ENCODE results near the gene TATDN3. TPM values are rescaled to one million over a fixed set of nuclear protein-coding genes. Genes with fewer than 3 reads are reported as not detected.

TATDN3 gene
- total and polyA plus RNA-seq, 2 of the 4 experiments (the other 2 are of a cell fraction): 4.9 to 12.0 TPM

DNA sequence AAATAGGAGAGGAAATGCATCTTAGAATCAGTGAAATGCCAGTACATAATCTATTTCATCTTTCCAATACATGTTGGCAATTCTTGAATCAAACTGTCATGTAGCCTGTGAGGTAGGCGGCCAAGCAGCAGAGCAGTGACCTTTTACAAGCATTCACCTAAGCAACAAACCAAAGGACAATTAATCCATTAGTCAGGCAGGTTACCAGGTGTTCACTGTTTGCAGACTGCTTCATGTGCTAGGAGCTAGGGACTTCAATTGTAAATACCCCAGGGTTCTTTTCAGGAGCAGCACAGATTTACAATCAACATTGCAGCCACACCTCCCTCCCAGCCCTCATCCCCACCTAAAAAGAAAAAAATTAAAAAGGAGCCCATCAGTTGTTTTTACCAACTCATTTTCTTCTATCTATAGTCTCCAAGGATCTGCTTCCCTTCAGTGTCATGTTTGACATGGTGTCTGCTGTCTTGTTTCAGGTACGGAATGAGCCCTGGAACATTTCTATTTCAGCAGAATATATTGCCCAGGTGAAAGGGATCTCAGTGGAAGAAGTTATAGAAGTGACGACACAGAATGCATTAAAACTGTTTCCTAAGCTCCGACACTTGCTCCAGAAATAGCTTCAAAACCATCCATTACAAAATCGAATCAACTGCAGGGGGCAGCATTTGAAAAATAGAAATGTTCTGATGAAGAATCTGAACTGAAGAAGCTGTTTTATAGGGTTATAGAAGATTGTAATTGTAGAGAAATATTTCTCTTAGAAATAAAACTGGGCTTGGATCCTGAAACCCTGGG lies 23.0 kb downstream of the TATDN3 start:
- Histone ChIP-seq H2BK5ac (ENCODE audit: low read depth, low read length, poor library complexity, severe bottlenecking) (no peak overlapping the region), H3K23ac (ENCODE audit: low read depth, low read length) (no peak overlapping the region; the same call in 1 of the 2 replicates), H2BK20ac (ENCODE audit: low read depth, low read length) (no peak overlapping the region), H2AK5ac (ENCODE audit: low read depth, low read length) (no peak overlapping the region), H3K9ac (ENCODE audit: low read depth, low read length) (no peak overlapping the region), H4K20me1 (ENCODE audit: insufficient read depth, low read length) (no peaks in the 10 kb centered on the region), H3K79me1 (ENCODE audit: low read depth in 1 of 2, low read length in 2 of 2) (no peaks in the 10 kb centered on the region), H3K14ac (replicated peaks; ENCODE audit: low read depth, low read length) (no peak overlapping the region), H3K56ac (ENCODE audit: extremely low read depth, insufficient read depth, low read length) (no peak overlapping the region), H3K4ac (ENCODE audit: low read depth, low read length) (no peak overlapping the region), H3K27ac (ENCODE audit: insufficient read depth, low read length) (no peak overlapping the region), H3K18ac (ENCODE audit: low read depth, low read length) (no peak overlapping the region), H2BK15ac (ENCODE audit: low read depth, low read length) (no peak overlapping the region), H2BK120ac (ENCODE audit: low read depth, low read length) (no peak overlapping the region), H3K27me3 (ENCODE audit: control insufficient read depth, insufficient read depth, low read length) (no peaks in the 10 kb centered on the region), H2AK9ac (replicated peaks; ENCODE audit: low read depth, low read length, poor library complexity) (no peak overlapping the region), H3K9me1 (ENCODE audit: insufficient read depth, low read length) (no peaks in the 10 kb centered on the region), H3K36me3 (ENCODE audit: control insufficient read depth, insufficient read depth, low read length) (0 out of 2 replicates have a peak, but pooled peaks cover 1% of the 10 kb centered on the region), H3K4me2 (ENCODE audit: low read depth, low read length) (no peak overlapping the region), H3K4me1 (ENCODE audit: control insufficient read depth, insufficient read depth, low read length) (no peaks in the 10 kb centered on the region), H4K5ac (ENCODE audit: low read depth, low read length) (no peak overlapping the region), H2AFZ (replicated peaks; ENCODE audit: low read length, poor library complexity) (no peak overlapping the region), H4K91ac (ENCODE audit: insufficient read depth, low read depth, low read length) (no peak overlapping the region), H3K4me3 (ENCODE audit: insufficient read depth, low read depth, low read length) (no peak overlapping the region), H3K9me3 (ENCODE audit: control insufficient read depth, insufficient read depth, low read length) (no peaks in the 10 kb centered on the region), H4K8ac (ENCODE audit: low read depth in 2 of 2, low read length in 2 of 2) (no peak overlapping the region)
- ChIA-PET CTCF (interaction anchor here (0.8 to 1.1 kb wide), 3 partner anchors 9 to 181 kb away, joined by 3 to 9 read pairs (median 4); no protein-coding TSS in a partner anchor), POLR2A (ENCODE audit: unreplicated experiment) (no interaction called here)
- no peak for ATAC-seq (ENCODE audit: low read depth)
- no TSS peak for BruUV-seq (replicated peaks)
- in situ Hi-C loops (cut with MboI; ENCODE audit: low sequenced_read_pairs): loop anchor here (10.0 kb wide), 1 partner anchor 180 kb away; no protein-coding TSS in a partner anchor
- DNase-seq: no peak
- intact Hi-C loops (cut with micrococcal nuclease): no loop called here
- dilution Hi-C loops (cut with HindIII; ENCODE audit: low sequenced_read_pairs, unreplicated experiment): no loop called here
- TF ChIP-seq RAD21 (IDR thresholded peaks at IDR 0.05; ENCODE audit: low read length): 0 out of 2 replicates have a peak, but pooled peaks have one; percentile 10
- TF ChIP-seq, protein P1, sequence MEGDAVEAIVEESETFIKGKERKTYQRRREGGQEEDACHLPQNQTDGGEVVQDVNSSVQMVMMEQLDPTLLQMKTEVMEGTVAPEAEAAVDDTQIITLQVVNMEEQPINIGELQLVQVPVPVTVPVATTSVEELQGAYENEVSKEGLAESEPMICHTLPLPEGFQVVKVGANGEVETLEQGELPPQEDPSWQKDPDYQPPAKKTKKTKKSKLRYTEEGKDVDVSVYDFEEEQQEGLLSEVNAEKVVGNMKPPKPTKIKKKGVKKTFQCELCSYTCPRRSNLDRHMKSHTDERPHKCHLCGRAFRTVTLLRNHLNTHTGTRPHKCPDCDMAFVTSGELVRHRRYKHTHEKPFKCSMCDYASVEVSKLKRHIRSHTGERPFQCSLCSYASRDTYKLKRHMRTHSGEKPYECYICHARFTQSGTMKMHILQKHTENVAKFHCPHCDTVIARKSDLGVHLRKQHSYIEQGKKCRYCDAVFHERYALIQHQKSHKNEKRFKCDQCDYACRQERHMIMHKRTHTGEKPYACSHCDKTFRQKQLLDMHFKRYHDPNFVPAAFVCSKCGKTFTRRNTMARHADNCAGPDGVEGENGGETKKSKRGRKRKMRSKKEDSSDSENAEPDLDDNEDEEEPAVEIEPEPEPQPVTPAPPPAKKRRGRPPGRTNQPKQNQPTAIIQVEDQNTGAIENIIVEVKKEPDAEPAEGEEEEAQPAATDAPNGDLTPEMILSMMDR (conservative IDR thresholded peaks at IDR 0.05; ENCODE audit: low read depth, low read length): peak; percentile 30
- TF ChIP-seq MAZ (IDR thresholded peaks at IDR 0.05; ENCODE audit: borderline replicate concordance, low read depth, low read length): no peak
- no peak for TF ChIP-seq BHLHE40 (IDR thresholded peaks at IDR 0.05; ENCODE audit: low read depth, low read length)
- TF ChIP-seq POLR2A (IDR thresholded peaks at IDR 0.05; ENCODE audit: low read depth, low read length): no peak
- no peak for TF ChIP-seq MAFK (IDR thresholded peaks at IDR 0.05; ENCODE audit: low read depth, low read length)
- peak; percentile 26; the same call in 1 of the 2 replicates for TF ChIP-seq SMC3 (IDR thresholded peaks at IDR 0.05; ENCODE audit: low read depth, low read length)
- WGBS, 2 experiments (ENCODE audit: extremely low coverage in 2 of 2, insufficient read length in 1 of 2): no CpG with 5 or more reads among the region's 5 CpGs

All from IMR-90 (cell line).